ENCODE results near the gene LRRK1.

DNA sequence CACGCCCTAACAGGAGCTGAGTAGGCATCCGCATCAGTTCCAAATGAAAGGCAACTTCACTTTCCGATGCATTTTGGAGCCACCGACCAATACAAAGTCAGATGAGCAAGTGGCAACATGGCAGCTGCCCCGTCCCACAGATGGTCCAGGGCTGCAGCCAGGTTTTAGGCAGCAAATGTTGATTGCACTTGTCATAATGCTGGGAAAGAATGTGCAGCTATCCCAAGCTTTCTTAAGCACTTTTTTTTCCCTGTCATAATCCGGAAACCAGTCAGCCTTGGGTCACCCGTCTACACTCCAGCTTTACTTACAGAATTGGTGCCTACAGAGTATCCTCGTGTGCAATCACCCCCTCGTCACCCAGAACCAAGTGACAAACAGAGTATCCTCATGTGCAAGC, 185.0 kb downstream of the LRRK1 start:
- TF ChIP-seq, protein P1, sequence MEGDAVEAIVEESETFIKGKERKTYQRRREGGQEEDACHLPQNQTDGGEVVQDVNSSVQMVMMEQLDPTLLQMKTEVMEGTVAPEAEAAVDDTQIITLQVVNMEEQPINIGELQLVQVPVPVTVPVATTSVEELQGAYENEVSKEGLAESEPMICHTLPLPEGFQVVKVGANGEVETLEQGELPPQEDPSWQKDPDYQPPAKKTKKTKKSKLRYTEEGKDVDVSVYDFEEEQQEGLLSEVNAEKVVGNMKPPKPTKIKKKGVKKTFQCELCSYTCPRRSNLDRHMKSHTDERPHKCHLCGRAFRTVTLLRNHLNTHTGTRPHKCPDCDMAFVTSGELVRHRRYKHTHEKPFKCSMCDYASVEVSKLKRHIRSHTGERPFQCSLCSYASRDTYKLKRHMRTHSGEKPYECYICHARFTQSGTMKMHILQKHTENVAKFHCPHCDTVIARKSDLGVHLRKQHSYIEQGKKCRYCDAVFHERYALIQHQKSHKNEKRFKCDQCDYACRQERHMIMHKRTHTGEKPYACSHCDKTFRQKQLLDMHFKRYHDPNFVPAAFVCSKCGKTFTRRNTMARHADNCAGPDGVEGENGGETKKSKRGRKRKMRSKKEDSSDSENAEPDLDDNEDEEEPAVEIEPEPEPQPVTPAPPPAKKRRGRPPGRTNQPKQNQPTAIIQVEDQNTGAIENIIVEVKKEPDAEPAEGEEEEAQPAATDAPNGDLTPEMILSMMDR (IDR thresholded peaks at IDR 0.05; ENCODE audit: borderline replicate concordance, extremely low read depth, low read length, poor library complexity, severe bottlenecking) = no peak
- TF ChIP-seq EZH2 (IDR thresholded peaks at IDR 0.05; ENCODE audit: borderline replicate concordance, low read depth, low read length, severe bottlenecking) = no peak
